ENCODE data around the gene TREML2. TPM values are rescaled to one million over a fixed set of nuclear protein-coding genes. Genes with fewer than 3 reads are reported as not detected.
A peak's percentile ranks its signal among the peaks of the same experiment; 100 is the strongest.

TREML2 gene
- total RNA-seq, 1 donor = not detected

DNA sequence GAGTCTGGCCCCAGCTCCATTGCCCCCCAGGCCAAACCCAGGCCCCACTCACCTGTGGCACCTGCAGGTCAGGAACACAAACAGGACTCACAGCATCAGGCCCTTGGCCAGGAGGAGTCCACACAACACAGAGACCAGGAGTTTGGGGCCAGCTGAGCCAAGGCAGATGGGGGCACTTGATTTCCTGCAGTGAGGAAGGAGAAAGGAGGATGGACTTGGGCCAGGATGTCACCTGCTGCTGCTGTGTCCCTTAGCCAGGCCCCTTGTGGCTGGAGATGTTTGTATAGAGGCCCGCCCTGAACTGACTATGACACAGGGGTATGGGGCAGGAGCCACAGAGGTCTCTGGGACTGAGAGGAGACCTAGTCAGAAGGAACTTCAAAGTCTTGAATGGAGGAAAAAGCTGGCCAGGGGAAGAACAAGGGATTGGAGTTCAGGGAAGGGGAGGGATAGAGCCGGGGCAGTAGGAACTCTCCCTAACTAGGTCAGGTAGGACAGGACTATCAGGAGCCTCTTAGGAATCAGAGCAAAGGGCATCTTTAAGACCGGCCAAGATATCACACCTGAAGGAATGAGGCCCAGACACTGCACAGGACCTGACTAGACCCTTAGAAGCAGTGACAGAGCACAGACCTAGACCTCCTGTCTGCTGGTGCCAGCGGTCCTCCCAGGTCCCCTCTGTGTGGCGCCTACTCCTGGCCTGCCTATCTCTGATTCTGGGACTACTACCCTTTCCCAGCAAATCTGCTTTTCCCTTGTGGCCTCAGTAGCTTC lies 8.8 kb upstream of the TREML2 start:
- no peak for DNase-seq (ENCODE audit: low read depth)
- no peak overlapping the region for H3K4me3 ChIP-seq (ENCODE audit: low read depth, low read length)
- TF ChIP-seq, protein P1, sequence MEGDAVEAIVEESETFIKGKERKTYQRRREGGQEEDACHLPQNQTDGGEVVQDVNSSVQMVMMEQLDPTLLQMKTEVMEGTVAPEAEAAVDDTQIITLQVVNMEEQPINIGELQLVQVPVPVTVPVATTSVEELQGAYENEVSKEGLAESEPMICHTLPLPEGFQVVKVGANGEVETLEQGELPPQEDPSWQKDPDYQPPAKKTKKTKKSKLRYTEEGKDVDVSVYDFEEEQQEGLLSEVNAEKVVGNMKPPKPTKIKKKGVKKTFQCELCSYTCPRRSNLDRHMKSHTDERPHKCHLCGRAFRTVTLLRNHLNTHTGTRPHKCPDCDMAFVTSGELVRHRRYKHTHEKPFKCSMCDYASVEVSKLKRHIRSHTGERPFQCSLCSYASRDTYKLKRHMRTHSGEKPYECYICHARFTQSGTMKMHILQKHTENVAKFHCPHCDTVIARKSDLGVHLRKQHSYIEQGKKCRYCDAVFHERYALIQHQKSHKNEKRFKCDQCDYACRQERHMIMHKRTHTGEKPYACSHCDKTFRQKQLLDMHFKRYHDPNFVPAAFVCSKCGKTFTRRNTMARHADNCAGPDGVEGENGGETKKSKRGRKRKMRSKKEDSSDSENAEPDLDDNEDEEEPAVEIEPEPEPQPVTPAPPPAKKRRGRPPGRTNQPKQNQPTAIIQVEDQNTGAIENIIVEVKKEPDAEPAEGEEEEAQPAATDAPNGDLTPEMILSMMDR (IDR thresholded peaks at IDR 0.05; ENCODE audit: insufficient read depth, low read depth, low read length) = no peak

DNA sequence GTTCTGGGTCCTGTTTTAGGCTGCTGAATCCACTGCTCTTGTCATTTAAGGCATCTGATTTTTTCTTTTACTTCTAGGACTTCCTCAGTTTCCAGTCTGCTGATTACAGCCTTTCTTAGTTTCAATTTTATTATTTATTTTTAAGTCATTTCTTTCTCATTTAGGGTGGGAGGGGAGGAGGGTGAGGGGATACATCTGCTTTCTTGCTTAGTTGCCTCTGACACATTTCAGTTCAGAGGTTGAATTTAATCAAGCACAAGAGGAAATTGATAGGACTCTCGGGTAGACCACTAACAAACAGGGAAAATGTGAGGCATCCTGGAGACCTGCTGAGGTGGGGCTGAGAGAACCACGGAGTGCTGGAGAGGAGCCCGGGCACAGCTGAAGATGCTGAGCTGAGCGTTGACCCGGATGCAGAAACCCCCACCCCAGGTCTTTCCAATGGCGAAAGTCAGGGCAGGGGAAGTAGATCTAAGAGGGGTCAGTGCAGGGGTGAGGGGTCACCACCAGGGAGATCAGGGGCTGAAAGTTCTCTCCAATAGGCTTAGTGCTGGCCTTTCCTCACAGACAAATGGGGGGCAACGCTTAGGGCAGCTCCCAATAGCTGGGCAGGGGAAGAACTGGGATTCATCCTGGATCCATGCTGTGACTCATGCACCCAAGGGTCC lies 7.6 kb upstream of the TREML2 start:
- TF ChIP-seq, protein P1 (IDR thresholded peaks at IDR 0.05; ENCODE audit: insufficient read depth, low read depth, low read length) = no peak
- H3K4me3 ChIP-seq (ENCODE audit: low read depth, low read length) = no peak overlapping the region
- DNase-seq (ENCODE audit: low read depth) = no peak

DNA sequence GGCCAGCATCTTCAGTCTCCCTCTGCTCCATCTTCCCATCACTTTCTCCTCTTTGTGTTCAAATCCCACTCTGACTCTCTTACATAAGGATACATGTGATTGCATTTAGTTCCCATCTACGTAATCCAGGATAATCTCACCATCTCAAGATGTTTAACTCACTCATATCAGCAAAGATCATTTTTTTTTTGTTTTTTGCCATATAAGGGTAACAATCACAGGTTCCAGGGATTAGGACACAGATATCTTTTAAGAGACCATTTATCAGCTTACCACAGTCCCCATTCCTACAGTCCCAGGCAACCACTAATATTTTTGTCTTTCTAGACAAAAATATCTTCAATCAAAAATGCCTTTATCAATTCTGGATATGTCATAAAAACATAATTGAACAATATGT lies 3.2 kb upstream of the TREML2 start:
- TF ChIP-seq, protein P1 (IDR thresholded peaks at IDR 0.05; ENCODE audit: insufficient read depth, low read depth, low read length) = no peak
- no peak for DNase-seq (ENCODE audit: low read depth)
- no peak overlapping the region for H3K4me3 ChIP-seq (ENCODE audit: low read depth, low read length)

DNA sequence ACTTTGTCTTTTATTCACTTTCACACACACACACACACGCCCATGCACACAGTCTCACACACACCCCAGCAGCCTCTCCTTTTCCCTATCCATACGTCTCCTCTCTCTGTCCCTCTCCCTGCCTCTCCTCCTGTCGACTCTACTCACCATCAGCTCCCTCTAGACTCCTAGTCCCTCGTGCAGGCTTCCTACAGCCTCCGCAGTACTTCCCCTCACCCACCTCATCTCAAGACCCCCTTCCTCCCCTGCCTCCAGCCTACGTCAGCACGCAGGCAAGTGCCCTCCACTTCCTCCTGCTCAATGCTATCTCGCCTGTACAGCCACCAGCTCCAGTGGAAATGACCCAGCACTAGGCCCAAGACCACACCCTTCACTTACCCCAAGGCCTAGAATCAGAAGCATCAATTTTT lies 820 bp upstream of the TREML2 start:
- no peak for DNase-seq (ENCODE audit: low read depth)
- TF ChIP-seq, protein P1 (IDR thresholded peaks at IDR 0.05; ENCODE audit: insufficient read depth, low read depth, low read length) = no peak
- H3K4me3 ChIP-seq (ENCODE audit: low read depth, low read length) = no peak overlapping the region

DNA sequence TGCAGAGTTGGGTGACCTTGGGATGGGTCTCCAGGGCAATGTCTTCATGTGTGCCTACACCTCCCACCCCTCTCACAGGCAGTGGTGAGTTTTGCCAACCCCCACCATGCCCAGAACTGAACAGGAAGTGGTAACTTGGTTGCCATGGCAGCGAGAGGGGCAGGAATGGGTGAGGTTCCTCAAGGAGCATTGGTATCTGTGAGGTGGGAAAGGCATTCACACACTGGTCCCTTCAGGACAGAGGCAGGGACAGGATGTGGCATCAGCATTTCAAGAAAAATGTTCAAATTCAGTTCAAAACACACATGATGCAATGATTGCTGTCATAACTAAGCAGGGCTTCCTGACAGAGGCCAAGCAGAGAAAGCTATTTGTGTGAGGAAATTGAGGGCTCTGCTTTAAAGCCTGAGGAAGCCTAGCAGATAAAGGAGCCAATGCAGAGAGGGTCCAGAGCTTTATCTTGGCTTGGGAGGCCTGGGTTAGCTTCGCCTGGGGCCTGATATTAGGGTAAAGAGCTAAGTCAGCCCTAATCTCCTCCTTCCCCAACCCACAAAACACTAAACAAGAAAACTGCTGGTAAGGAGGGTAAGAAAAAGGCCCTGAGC lies 551 bp downstream of the TREML2 start:
- peak; percentile 33 for DNase-seq (ENCODE audit: low read depth)
- TF ChIP-seq, protein P1 (IDR thresholded peaks at IDR 0.05; ENCODE audit: insufficient read depth, low read depth, low read length) = no peak
- no peak overlapping the region for H3K4me3 ChIP-seq (ENCODE audit: low read depth, low read length)

DNA sequence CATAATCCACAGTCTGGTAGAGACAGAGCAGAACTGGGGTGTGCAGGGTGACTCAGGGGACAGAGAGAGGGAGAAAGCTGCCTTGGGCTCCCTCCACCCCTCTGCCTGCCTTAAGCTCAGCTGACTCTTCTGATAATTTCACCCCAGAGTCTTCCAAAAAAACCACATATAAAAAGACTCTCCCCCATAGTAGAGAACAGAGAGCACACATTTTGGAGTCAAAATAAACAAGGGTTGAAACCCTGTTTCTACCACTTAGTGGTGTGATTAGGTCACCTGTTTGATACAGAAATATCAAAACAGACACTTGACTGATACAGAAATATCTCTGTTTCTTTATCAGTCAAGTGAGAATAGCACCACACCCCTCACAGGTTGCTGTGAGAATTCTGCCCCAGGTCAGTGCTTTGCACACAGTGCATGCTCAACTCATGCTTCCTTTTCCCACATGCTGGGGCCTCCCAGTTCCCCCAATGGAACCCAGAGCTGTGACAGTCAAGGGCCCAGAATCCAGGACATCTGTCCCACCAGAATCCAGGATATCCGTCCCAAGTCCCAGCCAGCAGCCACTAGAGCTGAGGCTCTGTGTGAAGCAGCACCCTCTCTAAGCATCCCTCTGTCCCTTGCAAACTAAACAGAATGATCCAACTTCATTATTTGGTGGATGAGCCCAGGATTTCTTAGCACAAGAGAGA lies 1.2 kb downstream of the TREML2 start:
- TF ChIP-seq, protein P1 (IDR thresholded peaks at IDR 0.05; ENCODE audit: insufficient read depth, low read depth, low read length) = no peak
- no peak overlapping the region for H3K4me3 ChIP-seq (ENCODE audit: low read depth, low read length)
- no peak for DNase-seq (ENCODE audit: low read depth)
